ENCODE results near the gene SLC5A2.

DNA sequence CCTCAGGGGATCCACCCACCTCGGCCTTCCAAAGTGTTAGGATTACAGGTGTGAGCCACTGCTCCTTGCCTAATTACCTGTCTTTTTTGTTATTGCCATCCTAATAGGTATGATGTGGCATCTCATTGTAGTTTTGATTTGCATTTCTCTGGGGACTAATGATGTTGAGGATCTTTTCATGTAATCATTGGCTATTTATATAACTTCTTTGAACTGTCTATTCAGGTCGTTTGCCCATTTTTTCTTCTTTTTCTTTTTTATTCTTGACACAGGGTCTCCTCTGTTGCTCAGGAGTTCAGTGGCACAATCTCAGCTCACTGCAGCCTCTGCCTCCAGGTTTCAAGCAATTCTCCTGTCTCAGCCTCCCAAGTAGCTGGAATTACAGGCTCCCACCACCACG, 12.3 kb upstream of the SLC5A2 start:
- TF ChIP-seq, protein P1, sequence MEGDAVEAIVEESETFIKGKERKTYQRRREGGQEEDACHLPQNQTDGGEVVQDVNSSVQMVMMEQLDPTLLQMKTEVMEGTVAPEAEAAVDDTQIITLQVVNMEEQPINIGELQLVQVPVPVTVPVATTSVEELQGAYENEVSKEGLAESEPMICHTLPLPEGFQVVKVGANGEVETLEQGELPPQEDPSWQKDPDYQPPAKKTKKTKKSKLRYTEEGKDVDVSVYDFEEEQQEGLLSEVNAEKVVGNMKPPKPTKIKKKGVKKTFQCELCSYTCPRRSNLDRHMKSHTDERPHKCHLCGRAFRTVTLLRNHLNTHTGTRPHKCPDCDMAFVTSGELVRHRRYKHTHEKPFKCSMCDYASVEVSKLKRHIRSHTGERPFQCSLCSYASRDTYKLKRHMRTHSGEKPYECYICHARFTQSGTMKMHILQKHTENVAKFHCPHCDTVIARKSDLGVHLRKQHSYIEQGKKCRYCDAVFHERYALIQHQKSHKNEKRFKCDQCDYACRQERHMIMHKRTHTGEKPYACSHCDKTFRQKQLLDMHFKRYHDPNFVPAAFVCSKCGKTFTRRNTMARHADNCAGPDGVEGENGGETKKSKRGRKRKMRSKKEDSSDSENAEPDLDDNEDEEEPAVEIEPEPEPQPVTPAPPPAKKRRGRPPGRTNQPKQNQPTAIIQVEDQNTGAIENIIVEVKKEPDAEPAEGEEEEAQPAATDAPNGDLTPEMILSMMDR (conservative IDR thresholded peaks at IDR 0.05; ENCODE audit: low read depth, low read length): no peak
- TF ChIP-seq EZH2phosphoT487 (IDR thresholded peaks at IDR 0.05; ENCODE audit: borderline replicate concordance, low read length) (no peak), EZH2 (IDR thresholded peaks at IDR 0.05; ENCODE audit: low read length, unreplicated experiment) (no peak)
